C1 segment of cervical spinal cord (tissue), 14 donors: ENCODE data around the gene SF3B3.

Experiments
- DNase-seq, 14 donors: peaks; one replicate each; lab custom pipeline; 2025; lab: John Stamatoyannopoulos, UW

The SF3B3 gene

GRCh38 chr16:70523743-70524398, at the start of gene SF3B3:
Gene SF3B3 (plus strand): TSS chr16:70523816. CDS start chr16:70526657, 2,841 bp downstream.
- peak; percentile 14 to 90 (median 78) for DNase-seq

GRCh38 chr16:70474320-70475053, 49.1 kb upstream of the SF3B3 start:
- DNase-seq = no peak

GRCh38 chr16:70475054-70475871, 48.4 kb upstream of the SF3B3 start:
- DNase-seq = no peak

GRCh38 chr16:70476272-70477020, 47.2 kb upstream of the SF3B3 start:
- peak in 3 of 14 donors; percentile 13 to 95 (median 23) for DNase-seq

GRCh38 chr16:70478169-70478568, 45.4 kb upstream of the SF3B3 start:
- DNase-seq = no peak

GRCh38 chr16:70478912-70479341, 44.7 kb upstream of the SF3B3 start:
- peak in 1 of 14 donors; percentile 58 for DNase-seq

GRCh38 chr16:70480127-70481105, 43.2 kb upstream of the SF3B3 start:
- DNase-seq = no peak

GRCh38 chr16:70481929-70482536, 41.6 kb upstream of the SF3B3 start:
- DNase-seq = no peak

- DNase-seq = no peak
Measured at GRCh38 chr16:70482624-70483023, 41.0 kb upstream of the SF3B3 start.

GRCh38 chr16:70483426-70483825, 40.2 kb upstream of the SF3B3 start:
- no peak for DNase-seq

GRCh38 chr16:70484867-70485266, 38.7 kb upstream of the SF3B3 start:
- no peak for DNase-seq

GRCh38 chr16:70490261-70490660, 33.4 kb upstream of the SF3B3 start:
- peak in 1 of 14 donors; percentile 71 for DNase-seq

GRCh38 chr16:70493802-70494201, 29.8 kb upstream of the SF3B3 start:
- DNase-seq = no peak

GRCh38 chr16:70494202-70494770, 29.3 kb upstream of the SF3B3 start:
- no peak for DNase-seq

- DNase-seq = no peak
Measured at GRCh38 chr16:70494777-70495176, 28.8 kb upstream of the SF3B3 start.

GRCh38 chr16:70495425-70496182, 28.0 kb upstream of the SF3B3 start:
- DNase-seq = no peak

GRCh38 chr16:70496513-70496912, 27.1 kb upstream of the SF3B3 start:
- DNase-seq = no peak

- DNase-seq = no peak
Measured at GRCh38 chr16:70508752-70509151, 14.9 kb upstream of the SF3B3 start.

GRCh38 chr16:70510216-70510615, 13.4 kb upstream of the SF3B3 start:
- no peak for DNase-seq
